ENCODE measurements around the gene ZIM2. TPM values are rescaled to one million over a fixed set of nuclear protein-coding genes. Genes with fewer than 3 reads are reported as not detected.
"Not testable (repeated sequence)": the region's sequence is repeated elsewhere in the genome, so short reads cannot be mapped to it uniquely, and the experiment has no call there.

Gene ZIM2
- 1 to 10 TPM; 1.5 to 3.2 (median 1.8) TPM for polyA plus RNA-seq (ENCODE audit: insufficient read length in 3 of 3)
- long read RNA-seq, donor 1, result 0 reads
- long read RNA-seq, donor 2, result 0 reads
- long read RNA-seq, donor 3, result 0 reads
- long read RNA-seq, donor 4, partial matches to known transcripts, result 0 of 1 reads
- long read RNA-seq, donor 4, other reads (novel, unspliced or antisense), result 0 of 1 reads
- long read RNA-seq, donor 5, result 0 reads
- long read RNA-seq, donor 6, result 0 reads
- long read RNA-seq, donor 7, result 0 reads
- long read RNA-seq, donor 8, result 0 reads
- long read RNA-seq, donor 9, result 0 reads
- long read RNA-seq, donor 10, result 0 reads
- long read RNA-seq, donor 11, result 0 reads
- long read RNA-seq, donor 12, result 0 reads
- long read RNA-seq, donor 13, result 0 reads
- long read RNA-seq, donor 14, result 0 reads
- long read RNA-seq, donor 15, result 0 reads
- long read RNA-seq, donor 16, result 0 reads

DNA sequence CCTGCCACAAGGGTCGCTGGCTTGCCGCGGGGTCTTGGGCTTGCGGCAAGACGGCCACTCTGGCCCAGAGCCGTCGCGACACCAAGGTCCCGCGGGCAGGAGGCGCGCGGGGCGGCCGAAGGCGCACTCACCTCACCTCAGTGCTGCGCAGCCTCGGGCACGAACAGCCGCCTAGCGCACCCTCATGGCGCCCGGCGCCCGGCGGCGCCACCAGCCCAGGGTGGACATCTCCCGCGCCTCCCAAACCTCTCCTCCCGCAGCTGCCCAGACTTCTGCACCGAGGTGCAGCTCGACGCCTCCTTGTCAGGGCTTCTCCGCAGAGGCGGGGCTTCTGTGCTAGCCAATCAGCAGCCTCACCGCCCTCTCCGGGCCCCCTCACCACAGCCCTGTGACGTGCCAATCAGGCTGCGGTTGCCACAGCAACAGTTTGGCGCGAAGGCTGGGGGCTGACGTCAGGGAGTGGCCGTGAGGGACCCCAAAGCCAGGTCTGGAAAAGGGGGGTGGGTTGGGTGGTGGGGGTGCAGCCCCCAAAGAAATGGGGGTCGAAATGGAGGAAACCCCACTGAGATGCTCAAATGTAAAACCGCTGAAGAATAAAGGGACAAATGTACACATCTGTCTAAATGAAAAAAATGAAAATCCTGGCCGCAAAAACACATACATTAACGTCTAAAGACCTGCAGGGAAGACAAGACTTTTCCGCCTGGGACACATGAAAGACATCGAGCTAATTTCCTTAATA is at the start of gene ZIM2, which contains the start of gene PEG3:
ZIM2 (minus strand) TSS at position 276 of the 742 bp plus-strand sequence. CDS start 16,449 bp downstream, outside the sequence.
PEG3 (minus strand) TSS at position 276 of the 742 bp plus-strand sequence. CDS start 16,071 bp downstream, outside the sequence.
- DNase-seq (ENCODE audit: extremely low read depth in 1 of 11, low read depth in 9 of 11, low spot score in 4 of 11), result peak; percentile 61 to 84 (median 76)

DNA sequence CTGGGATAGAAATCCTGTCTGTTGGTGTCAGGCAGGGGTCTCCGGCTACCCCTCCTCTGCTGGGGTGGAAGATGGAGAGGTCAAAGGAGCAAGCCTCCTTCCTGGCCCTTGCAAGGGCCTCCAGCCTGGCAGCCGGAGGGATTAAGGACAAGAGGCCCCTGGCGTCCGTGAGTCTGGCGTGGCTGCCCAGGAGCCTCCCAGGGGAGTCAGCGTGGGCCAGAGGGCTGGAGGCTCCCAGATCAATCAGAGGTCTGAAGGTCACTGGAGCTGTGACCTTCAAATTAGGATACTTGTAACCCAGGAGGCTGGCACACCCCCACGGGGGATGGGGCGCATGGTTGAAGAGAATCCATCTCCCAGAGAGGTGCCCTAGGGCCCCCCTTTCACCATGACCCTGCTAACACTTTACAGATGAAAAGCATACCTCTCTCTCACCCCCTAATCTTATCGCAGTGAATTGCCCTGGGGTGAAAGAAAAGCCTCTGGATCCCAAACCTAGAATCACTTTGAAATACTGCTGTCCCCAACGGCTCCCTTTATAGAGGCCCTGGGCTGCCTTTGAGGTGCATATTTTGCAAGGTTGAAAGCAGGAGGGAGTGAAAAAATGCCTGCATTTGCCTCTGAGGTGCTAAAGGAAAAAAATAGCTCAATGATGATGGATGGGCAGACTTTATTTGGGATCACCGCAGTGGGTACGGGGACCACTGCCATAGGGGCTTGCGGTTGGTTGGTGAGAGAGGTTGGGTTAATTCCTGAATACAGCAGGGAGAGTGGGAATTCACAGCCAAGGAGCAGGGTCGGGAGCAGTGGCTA is 44.9 kb upstream of the ZIM2 start:
- DNase-seq (ENCODE audit: extremely low read depth in 1 of 11, low read depth in 9 of 11, low spot score in 4 of 11), result no peak

DNA sequence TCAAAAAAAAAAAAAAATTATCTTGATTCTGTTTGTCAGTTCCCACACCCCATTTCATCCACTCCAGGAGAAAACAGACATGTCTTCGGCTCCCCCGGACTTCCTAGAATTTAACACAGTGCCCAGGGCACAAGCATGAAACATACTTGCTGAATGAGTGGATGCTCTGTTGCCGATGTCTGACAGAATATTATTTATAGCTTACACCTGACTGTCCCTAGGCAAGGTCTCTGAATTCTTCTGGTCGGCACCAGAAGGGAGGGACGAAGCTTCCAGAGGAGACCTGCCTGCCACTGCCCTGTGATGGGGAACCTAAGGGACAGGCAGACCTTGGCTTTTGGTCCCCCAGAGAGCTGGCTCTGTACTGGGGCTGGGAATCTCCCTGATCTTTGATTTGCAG is 43.9 kb upstream of the ZIM2 start:
- no peak for DNase-seq (ENCODE audit: extremely low read depth in 1 of 11, low read depth in 9 of 11, low spot score in 4 of 11)

DNA sequence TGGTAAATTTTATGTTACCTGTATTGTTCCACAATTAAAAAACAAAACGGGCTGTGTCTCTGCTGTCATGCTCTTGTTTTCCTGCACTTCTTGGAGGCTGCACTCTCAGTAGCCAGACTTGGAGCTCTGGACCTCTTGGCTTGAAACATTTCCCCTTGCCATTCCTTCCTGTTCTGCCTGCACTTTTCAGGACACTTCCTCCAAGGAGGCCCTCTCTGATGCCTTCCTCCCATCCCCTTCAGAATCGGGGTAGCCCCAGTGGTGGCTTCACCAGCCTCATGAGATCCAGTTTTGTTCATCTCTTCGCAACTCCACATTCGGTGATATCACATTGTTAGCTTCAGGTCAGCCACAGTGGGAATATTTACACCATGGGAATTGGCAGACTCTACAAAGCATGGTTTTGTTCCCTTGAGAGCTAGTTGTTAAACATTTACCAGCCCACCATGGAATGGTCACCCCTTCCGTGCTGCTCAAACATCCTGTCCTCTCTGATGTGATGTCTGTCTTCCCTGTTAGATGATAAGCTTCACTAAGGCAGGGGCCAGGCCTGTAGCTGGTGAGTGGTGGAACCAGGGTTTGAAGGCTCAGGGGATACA is 40.2 kb upstream of the ZIM2 start:
- DNase-seq (ENCODE audit: extremely low read depth in 1 of 11, low read depth in 9 of 11, low spot score in 4 of 11), result no peak

DNA sequence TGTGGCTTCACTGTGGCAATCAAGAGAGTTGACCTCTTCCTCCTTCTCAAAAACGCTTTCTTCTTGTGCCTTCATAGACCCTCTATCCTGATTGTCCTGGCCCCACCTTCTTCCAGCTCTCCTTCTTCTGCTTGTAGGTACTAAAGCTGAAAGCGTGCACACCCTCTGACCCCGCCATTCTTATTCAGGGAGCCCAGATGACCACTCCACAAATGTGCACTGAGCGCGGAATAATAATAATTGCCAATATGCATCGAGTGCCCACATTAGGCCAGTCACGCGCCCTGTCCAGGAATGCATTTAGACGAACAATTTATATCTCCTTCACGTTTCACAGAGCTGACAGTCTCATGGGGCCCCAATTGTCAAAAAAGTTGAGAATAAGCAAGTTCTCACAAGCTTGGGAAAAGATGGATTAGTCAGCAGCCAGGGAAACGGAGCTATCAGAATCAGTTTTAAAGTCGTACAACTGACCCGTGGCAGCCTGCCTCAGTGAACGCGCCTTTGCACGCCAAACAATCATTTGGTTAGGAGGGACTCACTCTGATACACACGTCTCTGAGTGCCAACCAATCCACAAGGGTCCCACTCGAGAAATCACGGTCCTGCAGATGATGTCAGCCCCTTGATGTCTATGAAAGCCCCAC is 36.7 kb upstream of the ZIM2 start:
- DNase-seq (ENCODE audit: extremely low read depth in 1 of 11, low read depth in 9 of 11, low spot score in 4 of 11), result no peak

DNA sequence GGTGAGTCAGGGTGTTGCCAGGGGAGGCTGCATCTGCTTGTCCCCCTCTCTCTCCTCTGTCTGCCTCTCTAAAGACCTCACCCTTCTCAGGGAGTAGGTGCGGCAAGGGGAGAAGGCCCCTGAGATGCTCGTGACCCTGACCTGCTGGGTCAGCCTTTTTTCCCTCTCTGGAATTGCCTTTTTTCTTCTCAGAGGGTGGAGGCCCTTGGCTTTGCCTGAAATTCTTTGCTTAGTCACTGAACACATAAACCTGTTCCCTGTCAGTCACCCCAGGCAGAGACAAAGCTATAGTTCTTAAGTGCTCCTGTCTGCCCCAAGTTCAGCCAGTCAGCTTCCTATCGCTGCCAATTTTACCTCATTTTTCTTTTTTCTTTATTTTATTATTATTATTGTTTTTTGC is 35.2 kb upstream of the ZIM2 start:
- no peak for DNase-seq (ENCODE audit: extremely low read depth in 1 of 11, low read depth in 9 of 11, low spot score in 4 of 11)

DNA sequence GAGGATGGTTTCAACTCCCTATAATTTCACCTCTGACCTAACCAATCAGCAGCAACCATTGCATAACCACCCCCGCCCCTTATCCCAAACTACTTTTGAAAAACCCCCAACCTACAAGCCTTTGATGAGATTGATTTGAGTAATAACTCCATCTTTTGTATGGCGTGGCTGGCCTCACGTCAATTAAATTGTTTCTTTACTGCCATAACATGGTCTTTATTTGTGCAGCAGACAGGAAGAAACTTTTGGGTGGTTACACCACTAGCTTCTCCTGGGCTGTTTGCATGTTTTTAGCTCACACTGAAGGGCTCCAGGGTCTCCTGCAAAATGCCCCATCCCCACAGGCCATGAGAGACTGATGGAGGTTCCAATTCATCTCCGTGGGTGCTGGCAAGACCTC is 34.0 kb upstream of the ZIM2 start:
- DNase-seq (ENCODE audit: extremely low read depth in 1 of 11, low read depth in 9 of 11, low spot score in 4 of 11), result no peak

DNA sequence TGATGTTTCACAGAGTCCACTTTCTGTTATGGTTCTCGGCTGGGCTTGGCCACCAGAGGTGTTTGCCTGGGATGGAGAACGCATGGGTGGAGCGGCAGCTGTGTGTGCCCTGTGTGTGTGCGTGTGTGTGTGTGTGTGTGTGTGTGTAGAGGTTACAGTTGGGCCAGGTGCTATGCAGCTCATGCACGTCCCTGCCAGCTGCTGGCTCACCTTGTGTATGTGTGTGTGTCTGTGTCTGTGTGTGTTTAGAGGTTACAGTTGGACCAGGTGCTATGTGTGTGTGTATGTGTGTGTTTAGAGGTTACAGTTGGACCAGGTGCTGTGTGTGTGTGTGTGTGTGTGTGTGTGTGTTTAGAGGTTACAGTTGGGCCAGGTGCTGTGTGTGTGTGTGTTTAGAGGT is 33.0 kb upstream of the ZIM2 start:
- DNase-seq (ENCODE audit: extremely low read depth in 1 of 11, low read depth in 9 of 11, low spot score in 4 of 11), result no peak

DNA sequence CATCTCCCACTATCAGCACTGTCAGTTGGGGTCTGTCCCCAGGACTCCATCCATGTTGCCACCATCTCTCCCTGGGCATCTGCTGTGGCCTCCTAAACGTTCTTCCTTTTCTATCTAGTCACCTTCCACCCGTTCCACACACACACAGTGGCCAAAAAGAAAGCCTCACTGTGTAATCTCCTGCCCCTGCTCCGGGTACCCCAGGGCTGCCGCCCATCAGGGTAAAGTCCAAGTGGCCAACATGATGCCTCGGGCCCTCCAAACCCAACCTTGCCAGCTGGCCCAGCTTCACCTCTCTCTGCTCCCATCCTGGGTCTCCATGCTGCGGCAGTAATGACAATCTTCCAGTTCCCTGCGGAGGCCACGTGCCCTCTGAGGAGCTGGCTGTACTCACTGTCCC is 29.4 kb upstream of the ZIM2 start:
- DNase-seq (ENCODE audit: extremely low read depth in 1 of 11, low read depth in 9 of 11, low spot score in 4 of 11), result no peak

DNA sequence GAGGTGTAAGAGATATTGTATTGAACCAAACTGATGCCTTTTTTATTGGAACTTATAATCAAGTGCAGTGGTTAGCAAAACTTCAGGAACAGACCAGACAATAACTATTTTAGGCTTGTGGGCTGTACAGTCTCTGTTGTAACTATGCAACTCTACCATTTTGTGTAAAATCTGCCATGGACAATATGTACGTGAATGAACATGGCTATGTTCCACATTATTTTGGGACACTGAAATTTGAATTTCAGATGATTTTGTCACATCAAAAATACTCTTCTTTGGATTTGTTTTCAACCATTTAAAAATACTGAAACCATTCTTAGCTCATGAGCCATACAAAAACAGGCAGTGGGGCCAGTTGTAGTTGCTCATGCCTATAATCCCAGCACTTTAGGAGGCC is 27.9 kb upstream of the ZIM2 start:
- DNase-seq (ENCODE audit: extremely low read depth in 1 of 11, low read depth in 9 of 11, low spot score in 4 of 11), result no peak

DNA sequence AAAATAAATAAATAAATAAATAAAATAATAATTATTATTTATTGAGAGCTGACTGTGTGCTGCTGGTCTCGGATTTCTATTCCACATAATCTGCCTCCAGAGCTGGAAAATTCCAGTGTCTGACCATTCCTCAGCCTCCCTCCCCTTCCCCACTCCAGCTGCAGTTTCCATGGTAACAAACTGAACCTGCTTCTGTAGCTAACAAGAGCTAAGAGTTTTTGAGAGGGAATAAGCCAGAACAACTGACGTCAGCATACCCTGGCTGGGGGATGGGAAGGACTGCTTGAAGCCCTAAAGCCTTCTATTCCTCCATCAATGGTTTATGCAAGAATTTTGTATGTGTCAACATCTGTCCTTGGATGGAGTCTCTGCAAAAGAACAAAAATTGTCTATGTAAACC is 26.0 kb upstream of the ZIM2 start:
- peak; percentile 28 to 68 (median 54) for DNase-seq (ENCODE audit: extremely low read depth in 1 of 11, low read depth in 9 of 11, low spot score in 4 of 11)

DNA sequence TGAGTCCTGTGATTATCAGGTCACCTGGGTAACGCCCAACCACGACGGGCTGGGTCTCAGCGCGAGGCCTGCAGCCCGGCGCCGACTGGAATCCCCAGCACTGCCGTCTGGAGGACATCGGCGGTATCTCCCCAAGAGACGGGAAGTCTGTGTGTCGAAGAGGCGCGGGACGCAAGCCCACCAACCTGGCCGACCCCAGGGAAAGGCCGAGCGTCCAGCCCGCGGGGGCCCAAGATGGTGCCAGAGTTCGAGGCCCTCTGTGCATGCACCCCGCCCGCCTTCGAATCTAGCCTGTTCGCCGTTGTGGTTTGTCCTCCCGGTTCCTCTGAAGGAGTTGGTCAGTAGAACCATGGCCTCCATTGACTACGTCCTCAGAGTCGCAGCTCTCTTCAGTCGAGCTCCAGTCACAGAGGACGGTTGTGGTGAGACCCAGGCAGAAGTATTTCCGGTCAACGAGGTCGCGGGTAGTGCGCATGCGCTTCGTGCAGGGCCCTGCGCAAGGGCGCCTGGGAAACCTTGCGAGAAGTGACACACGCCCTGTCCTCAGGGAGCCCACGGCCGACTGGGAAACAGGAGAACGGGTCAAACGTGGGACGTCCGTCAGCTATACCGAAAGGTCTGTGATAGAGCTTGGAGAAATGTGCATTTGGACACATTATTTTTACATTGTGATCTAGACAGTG is 24.1 kb upstream of the ZIM2 start:
- DNase-seq (ENCODE audit: extremely low read depth in 1 of 11, low read depth in 9 of 11, low spot score in 4 of 11), result no peak

DNA sequence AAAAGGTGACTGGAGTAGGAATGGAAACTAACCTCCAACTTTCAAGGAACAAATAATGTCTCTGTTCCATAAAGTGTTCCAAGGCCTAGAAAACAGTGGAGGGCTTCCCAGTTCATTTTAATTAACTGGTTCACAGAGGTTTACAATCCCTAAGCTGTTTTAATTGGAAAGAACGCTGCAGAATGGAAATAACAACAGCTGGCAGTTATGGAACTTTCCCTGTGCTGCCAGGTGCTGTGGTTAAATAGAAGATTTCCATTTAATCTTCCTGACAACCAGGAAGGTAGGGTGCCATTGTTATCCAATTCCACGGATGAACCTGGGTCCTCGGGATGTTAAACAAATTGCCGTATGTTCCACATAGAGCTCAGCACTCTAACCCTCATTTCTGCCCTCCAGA is 22.2 kb upstream of the ZIM2 start:
- no peak for DNase-seq (ENCODE audit: extremely low read depth in 1 of 11, low read depth in 9 of 11, low spot score in 4 of 11)

DNA sequence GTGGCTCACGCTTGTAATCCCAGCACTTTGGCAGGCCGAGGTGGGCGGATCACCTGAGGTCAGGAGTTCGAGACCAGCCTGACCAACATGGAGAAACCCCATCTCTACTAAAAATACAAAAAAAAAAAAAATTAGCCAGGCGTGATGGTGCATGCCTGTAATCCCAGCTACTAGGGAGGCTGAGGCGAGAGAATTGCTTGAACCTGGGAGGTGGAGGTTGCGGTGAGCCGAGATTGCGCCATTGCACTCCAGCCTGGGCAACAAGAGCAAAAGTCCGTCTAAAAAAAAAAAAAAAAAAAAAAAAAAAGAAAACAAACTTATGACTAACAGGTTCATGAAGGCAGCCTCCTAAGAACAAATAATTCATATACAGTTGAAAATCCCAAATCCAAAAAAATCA is 19.9 kb upstream of the ZIM2 start:
- not testable (repeated sequence) for DNase-seq (ENCODE audit: extremely low read depth in 1 of 11, low read depth in 9 of 11, low spot score in 4 of 11)

DNA sequence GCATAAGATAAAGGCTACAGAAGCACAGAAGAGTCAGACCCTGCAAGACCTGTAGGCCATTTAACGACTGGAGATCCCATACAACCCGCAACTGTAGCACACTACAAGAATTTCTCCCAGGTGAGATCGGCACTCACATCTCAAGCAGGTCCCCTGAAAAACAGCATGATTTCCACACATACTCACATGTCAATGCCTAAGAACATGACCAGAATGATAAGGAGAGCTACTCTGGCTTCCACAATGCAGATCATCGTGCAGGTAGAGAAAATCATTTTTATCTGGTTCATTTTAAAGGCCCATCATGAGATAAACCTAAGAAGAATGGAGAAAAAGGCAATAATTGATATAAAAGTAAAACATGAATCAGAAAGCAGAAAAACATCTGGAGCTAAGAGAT is 17.5 kb upstream of the ZIM2 start:
- DNase-seq (ENCODE audit: extremely low read depth in 1 of 11, low read depth in 9 of 11, low spot score in 4 of 11), result no peak

DNA sequence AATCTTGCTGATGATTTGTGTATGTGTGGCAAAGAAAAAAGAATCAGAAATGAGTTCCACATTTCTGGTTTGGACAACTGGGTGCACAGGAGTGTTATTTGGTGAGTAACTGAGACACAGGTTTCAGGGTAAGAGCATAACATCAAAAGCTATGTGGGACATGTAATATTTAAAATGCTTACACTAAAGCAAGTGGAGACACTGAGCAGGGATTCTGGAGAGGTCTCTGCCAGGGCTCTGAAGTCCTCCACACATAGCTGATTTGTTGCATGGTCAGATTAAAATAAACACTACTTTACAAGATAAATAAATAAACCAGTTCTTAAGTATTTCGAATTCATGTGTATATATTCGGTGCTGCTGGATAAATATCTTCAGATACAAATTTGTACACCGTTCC is 16.3 kb upstream of the ZIM2 start:
- DNase-seq (ENCODE audit: extremely low read depth in 1 of 11, low read depth in 9 of 11, low spot score in 4 of 11), result no peak

DNA sequence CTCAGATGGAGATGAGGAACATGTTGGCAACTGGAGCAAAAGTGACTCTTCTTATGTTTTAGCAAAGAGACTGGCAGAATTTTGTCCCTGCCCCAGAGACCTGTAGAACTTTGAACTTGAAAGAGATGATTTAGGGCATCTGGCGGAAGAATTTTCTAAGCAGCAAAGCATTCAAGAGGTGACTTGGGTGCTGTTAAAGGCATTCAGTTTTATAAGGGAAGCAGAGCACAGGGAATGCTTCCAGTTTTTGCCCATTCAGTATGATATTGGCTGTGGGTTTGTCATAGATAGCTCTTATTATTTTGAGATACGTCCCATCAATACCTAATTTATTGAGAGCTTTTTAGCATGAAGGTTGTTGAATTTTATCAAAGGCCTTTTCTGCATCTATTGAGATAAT is 11.8 kb upstream of the ZIM2 start:
- not testable (repeated sequence) for DNase-seq (ENCODE audit: extremely low read depth in 1 of 11, low read depth in 9 of 11, low spot score in 4 of 11)

DNA sequence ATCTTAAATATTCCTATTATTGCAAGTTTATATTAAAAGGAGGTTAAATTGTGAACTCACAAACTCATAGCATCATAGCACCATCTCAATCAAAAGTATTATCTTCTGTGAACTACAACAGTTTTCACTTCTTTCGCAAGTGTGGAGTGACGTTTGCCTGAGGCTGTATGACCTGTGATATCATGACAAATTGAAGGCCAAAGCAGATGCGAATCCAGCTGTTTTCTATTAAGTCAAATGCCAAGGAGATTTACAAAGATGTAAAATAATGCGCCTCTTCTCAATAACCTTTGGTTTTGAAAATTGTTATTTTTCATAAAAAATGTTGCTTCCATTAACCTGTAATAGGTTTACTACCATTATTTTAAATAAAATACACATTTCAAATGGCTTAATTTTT is 7.6 kb upstream of the ZIM2 start:
- no peak for DNase-seq (ENCODE audit: extremely low read depth in 1 of 11, low read depth in 9 of 11, low spot score in 4 of 11)
